Breast epithelium (tissue), 3 donors: ENCODE data around the gene MYL12A.

ENCODE experiments used
- POLR2A ChIP-seq: fragments of 450-650 bp; IDR thresholded peaks from one replicate; pipeline ENCODE4 v1.6.1; 2016; ENCODE audit warnings: antibody characterized with exemption, mild to moderate bottlenecking, moderate library complexity
- POLR2AphosphoS5 ChIP-seq, 3 donors: sonication (generic); formaldehyde crosslinking; IDR thresholded peaks; one replicate each; pipeline ENCODE4 v1.6.1; 2017; ENCODE audit warnings: antibody characterized with exemption in 3 of 3
- TF ChIP-seq, protein P1 (sequence below), 3 donors: fragments of 450-650 bp; IDR thresholded peaks; one replicate each; pipeline ENCODE4 v1.5.1; 2016 to 2017; ENCODE audit warnings: antibody characterized with exemption in 3 of 3, mild to moderate bottlenecking in 3 of 3, moderate library complexity in 3 of 3

DNA sequence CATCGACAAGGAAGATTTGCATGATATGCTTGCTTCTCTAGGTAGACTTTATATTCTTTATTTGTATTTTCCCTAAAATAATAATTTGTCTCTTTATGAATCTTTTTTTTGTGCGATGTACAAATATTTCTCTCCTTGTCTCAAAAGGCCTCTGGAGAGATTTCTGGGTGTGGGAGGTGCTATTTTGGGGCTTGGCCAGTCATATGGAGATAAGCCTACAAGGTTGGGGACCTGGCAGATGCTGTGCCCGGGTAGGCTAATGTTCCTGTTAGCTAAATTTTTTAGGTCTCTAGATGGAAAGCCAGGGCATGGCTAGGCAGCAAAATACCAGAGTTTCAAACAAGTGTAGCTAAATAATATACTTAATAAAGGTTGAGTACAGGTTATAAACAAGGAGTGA lies 25.4 kb downstream of the MYL12A start:
- TF ChIP-seq, protein P1, sequence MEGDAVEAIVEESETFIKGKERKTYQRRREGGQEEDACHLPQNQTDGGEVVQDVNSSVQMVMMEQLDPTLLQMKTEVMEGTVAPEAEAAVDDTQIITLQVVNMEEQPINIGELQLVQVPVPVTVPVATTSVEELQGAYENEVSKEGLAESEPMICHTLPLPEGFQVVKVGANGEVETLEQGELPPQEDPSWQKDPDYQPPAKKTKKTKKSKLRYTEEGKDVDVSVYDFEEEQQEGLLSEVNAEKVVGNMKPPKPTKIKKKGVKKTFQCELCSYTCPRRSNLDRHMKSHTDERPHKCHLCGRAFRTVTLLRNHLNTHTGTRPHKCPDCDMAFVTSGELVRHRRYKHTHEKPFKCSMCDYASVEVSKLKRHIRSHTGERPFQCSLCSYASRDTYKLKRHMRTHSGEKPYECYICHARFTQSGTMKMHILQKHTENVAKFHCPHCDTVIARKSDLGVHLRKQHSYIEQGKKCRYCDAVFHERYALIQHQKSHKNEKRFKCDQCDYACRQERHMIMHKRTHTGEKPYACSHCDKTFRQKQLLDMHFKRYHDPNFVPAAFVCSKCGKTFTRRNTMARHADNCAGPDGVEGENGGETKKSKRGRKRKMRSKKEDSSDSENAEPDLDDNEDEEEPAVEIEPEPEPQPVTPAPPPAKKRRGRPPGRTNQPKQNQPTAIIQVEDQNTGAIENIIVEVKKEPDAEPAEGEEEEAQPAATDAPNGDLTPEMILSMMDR (IDR thresholded peaks at IDR 0.05) = no peak
- TF ChIP-seq POLR2A (no peak), POLR2AphosphoS5 (IDR thresholded peaks at IDR 0.05) (no peak)
